ENCODE measurements around the gene USF3. TPM values are rescaled to one million over a fixed set of nuclear protein-coding genes. Genes with fewer than 3 reads are reported as not detected.

Gene USF3
- total and polyA plus RNA-seq, 2 of the 8 experiments (the other 6 are each of a cell fraction or from before 2014, with no cell fraction given), result 9.6 to 18.5 TPM

DNA sequence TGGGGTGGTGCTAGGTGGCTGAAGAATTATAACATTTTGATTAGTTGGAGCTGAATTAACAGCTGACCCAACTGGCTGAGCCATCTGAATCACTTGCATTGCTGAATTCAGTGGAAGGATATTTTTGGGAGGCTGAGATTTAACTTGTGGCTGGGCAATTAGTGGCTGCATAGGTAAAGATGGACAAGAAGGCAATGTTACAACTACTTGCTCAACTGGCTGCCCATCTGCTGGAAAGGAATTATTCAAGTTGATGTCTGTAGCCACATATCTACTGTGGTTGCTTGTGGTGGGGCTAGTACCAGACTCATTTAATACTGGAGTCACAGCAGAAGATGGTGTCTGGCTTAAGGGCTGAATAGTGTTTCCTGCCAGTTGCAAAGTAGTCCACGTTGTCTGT is 36.4 kb downstream of the USF3 start (continued):
- TF ChIP-seq SIN3A (conservative IDR thresholded peaks at IDR 0.05 in 1 of 2, IDR thresholded peaks at IDR 0.05 in 1 of 2; ENCODE audit: low read depth in 1 of 2, low read length in 2 of 2) (no peak), FOSL1 (IDR thresholded peaks at IDR 0.05; ENCODE audit: insufficient read depth, low read depth, low read length) (no peak), CREB1 (IDR thresholded peaks at IDR 0.05) (no peak), CEBPB (IDR thresholded peaks at IDR 0.05; ENCODE audit: low read depth, low read length) (no peak), CBX8 (IDR thresholded peaks at IDR 0.05; ENCODE audit: borderline replicate concordance, low read depth, low read length) (no peak)

Data from H1 (cell line).